ENCODE results near the gene HDAC4.

The HDAC4 gene

GRCh38 chr2:239283961-239284795 lies 116.6 kb downstream of the HDAC4 start:
- no peak overlapping the region for H3K4me3 ChIP-seq (ENCODE audit: low read depth, low read length)
- ChIA-PET POLR2A (no interaction called here), CTCF (no interaction called here)
- H3K4me1 ChIP-seq (ENCODE audit: control insufficient read depth, insufficient read depth, low read length) = peaks cover 10% of the 10 kb centered on the region; the same call in 1 of the 2 replicates
- TF ChIP-seq ZBTB8A (tag by site-specific recombination; IDR thresholded peaks at IDR 0.05) (no peak), ZNF341 (tag by site-specific recombination; IDR thresholded peaks at IDR 0.05; ENCODE audit: low read depth) (no peak), ZNF621 (tag by site-specific recombination; IDR thresholded peaks at IDR 0.05) (no peak), ZBTB7A (tag by site-specific recombination; IDR thresholded peaks at IDR 0.05; ENCODE audit: low read depth) (no peak), MEIS1 (CRISPR knock-in tag; IDR thresholded peaks at IDR 0.05; ENCODE audit: borderline replicate concordance) (no peak), ZNF76 (tag by site-specific recombination; IDR thresholded peaks at IDR 0.05; ENCODE audit: borderline replicate concordance, low read depth) (no peak), ZNF639 (tag by site-specific recombination; IDR thresholded peaks at IDR 0.05) (no peak), ZNF610 (tag by site-specific recombination; IDR thresholded peaks at IDR 0.05; ENCODE audit: borderline replicate concordance) (no peak), ZNF521 (tag by site-specific recombination; IDR thresholded peaks at IDR 0.05) (no peak), ZNF558 (tag by site-specific recombination; IDR thresholded peaks at IDR 0.05) (no peak), ZNF391 (tag by site-specific recombination; IDR thresholded peaks at IDR 0.05; ENCODE audit: borderline replicate concordance, low read depth) (no peak), ZNF670 (tag by site-specific recombination; IDR thresholded peaks at IDR 0.05; ENCODE audit: low read depth) (no peak), ZNF292 (tag by site-specific recombination; IDR thresholded peaks at IDR 0.05; ENCODE audit: borderline replicate concordance, low read depth) (no peak), ZNF837 (tag by site-specific recombination; IDR thresholded peaks at IDR 0.05) (no peak), MZF1 (tag by site-specific recombination; IDR thresholded peaks at IDR 0.05; ENCODE audit: borderline replicate concordance) (no peak), WT1 (tag by site-specific recombination; IDR thresholded peaks at IDR 0.05) (no peak), ZFP69B (tag by site-specific recombination; IDR thresholded peaks at IDR 0.05) (no peak), YY2 (tag by site-specific recombination; IDR thresholded peaks at IDR 0.05) (no peak)
- H3K27ac ChIP-seq (ENCODE audit: extremely low read depth, low read depth, low read length) = no peak overlapping the region
- no peaks in the 10 kb centered on the region for H3K36me3 ChIP-seq (ENCODE audit: control insufficient read depth in 2 of 2, insufficient read depth in 1 of 2, low read length in 2 of 2)
- H3K9me3 ChIP-seq (ENCODE audit: control insufficient read depth, insufficient read depth, low read depth, low read length) = no peaks in the 10 kb centered on the region

- POLR2A ChIA-PET = no interaction called here
- H3K4me3 ChIP-seq (ENCODE audit: low read depth, low read length) = no peak overlapping the region
- CTCF ChIA-PET = no interaction called here
- H3K4me1 ChIP-seq (ENCODE audit: control insufficient read depth, insufficient read depth, low read length) = peaks cover 6% of the 10 kb centered on the region; the same call in 1 of the 2 replicates
- H3K9me3 ChIP-seq (ENCODE audit: control insufficient read depth, insufficient read depth, low read depth, low read length) = no peaks in the 10 kb centered on the region
- H3K27ac ChIP-seq (ENCODE audit: extremely low read depth, low read depth, low read length) = no peak overlapping the region
- no peaks in the 10 kb centered on the region for H3K36me3 ChIP-seq (ENCODE audit: control insufficient read depth in 2 of 2, insufficient read depth in 1 of 2, low read length in 2 of 2)
- TF ChIP-seq ZNF10 (tag by site-specific recombination; IDR thresholded peaks at IDR 0.05) (no peak), ZNF596 (tag by site-specific recombination; IDR thresholded peaks at IDR 0.05) (no peak), ZBTB10 (tag by site-specific recombination; IDR thresholded peaks at IDR 0.05) (no peak), ZNF174 (tag by site-specific recombination; IDR thresholded peaks at IDR 0.05) (no peak), KLF17 (tag by site-specific recombination; IDR thresholded peaks at IDR 0.05) (no peak), ZNF37A (tag by site-specific recombination; IDR thresholded peaks at IDR 0.05) (no peak), ZIC2 (tag by site-specific recombination; IDR thresholded peaks at IDR 0.05) (no peak), RBAK (tag by site-specific recombination; IDR thresholded peaks at IDR 0.05) (no peak), ZBTB1 (tag by site-specific recombination; IDR thresholded peaks at IDR 0.05) (no peak), ZNF623 (tag by site-specific recombination; IDR thresholded peaks at IDR 0.05) (no peak), ZNF2 (tag by site-specific recombination; IDR thresholded peaks at IDR 0.05) (no peak)
- TF ChIP-seq, protein P1, sequence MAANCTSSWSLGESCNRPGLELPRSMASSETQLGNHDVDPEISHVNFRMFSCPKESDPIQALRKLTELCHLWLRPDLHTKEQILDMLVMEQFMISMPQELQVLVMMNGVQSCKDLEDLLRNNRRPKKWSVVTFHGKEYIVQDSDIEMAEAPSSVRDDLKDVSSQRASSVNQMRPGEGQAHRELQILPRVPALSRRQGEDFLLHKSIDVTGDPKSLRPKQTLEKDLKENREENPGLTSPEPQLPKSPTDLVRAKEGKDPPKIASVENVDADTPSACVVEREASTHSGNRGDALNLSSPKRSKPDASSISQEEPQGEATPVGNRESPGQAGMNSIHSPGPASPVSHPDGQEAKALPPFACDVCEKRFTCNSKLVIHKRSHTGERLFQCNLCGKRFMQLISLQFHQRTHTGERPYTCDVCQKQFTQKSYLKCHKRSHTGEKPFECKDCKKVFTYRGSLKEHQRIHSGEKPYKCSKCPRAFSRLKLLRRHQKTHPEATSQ (tag by site-specific recombination; IDR thresholded peaks at IDR 0.05) = no peak
These were observed 117.4 kb downstream of the HDAC4 start for GRCh38 chr2:239283288-239283945.
